Activated CD8-positive, alpha-beta memory T cell treated with anti-CD3 and anti-CD28 coated beads, Interleukin-2, amount 50 U/mL, for 48 hours (primary cell): ENCODE data around the gene CCDC158.
"Not testable (repeated sequence)": the region's sequence is repeated elsewhere in the genome, so short reads cannot be mapped to it uniquely, and the experiment has no call there.

ENCODE experiments used
- DNase-seq: peaks from one replicate; pipeline ENCODE4 v3.0.0-alpha.2; 2020

CCDC158 gene

GRCh38 chr4:76364763-76365162, 56.2 kb downstream of the CCDC158 start:
- no peak for DNase-seq

- DNase-seq: no peak
Observed at GRCh38 chr4:76363556-76364290, 57.2 kb downstream of the CCDC158 start.

- DNase-seq: no peak
Observed at GRCh38 chr4:76361689-76362412, 59.1 kb downstream of the CCDC158 start.

- DNase-seq: not testable (repeated sequence)
Observed at GRCh38 chr4:76359881-76360466, 61.0 kb downstream of the CCDC158 start.

- DNase-seq: no peak
Observed at GRCh38 chr4:76357981-76358380, 63.0 kb downstream of the CCDC158 start.

- DNase-seq: no peak
Observed at GRCh38 chr4:76354517-76355473, 66.1 kb downstream of the CCDC158 start.

- no peak for DNase-seq
Observed at GRCh38 chr4:76342803-76343202, 78.1 kb downstream of the CCDC158 start.

- no peak for DNase-seq
Observed at GRCh38 chr4:76342191-76342590, 78.8 kb downstream of the CCDC158 start.

GRCh38 chr4:76341063-76341462, 79.9 kb downstream of the CCDC158 start:
- DNase-seq: no peak

GRCh38 chr4:76339364-76339763, 81.6 kb downstream of the CCDC158 start:
- DNase-seq: no peak

GRCh38 chr4:76334885-76335284, 86.1 kb downstream of the CCDC158 start:
- DNase-seq: no peak

- DNase-seq: no peak
Observed at GRCh38 chr4:76326515-76326914, 94.4 kb downstream of the CCDC158 start.

- no peak for DNase-seq
Observed at GRCh38 chr4:76325072-76325471, 95.9 kb downstream of the CCDC158 start.

- no peak for DNase-seq
Observed at GRCh38 chr4:76322236-76322635, 98.7 kb downstream of the CCDC158 start.

- no peak for DNase-seq
Observed at GRCh38 chr4:76316131-76316530, 104.8 kb downstream of the CCDC158 start.

- no peak for DNase-seq
Observed at GRCh38 chr4:76315267-76315918, 105.5 kb downstream of the CCDC158 start.

GRCh38 chr4:76313547-76313946, 107.4 kb downstream of the CCDC158 start:
- DNase-seq: no peak

- no peak for DNase-seq
Observed at GRCh38 chr4:76312457-76312856, 108.5 kb downstream of the CCDC158 start.

- no peak for DNase-seq
Observed at GRCh38 chr4:76311896-76312331, 109.0 kb downstream of the CCDC158 start.

GRCh38 chr4:76310683-76311082, 110.3 kb downstream of the CCDC158 start:
- DNase-seq: no peak

- DNase-seq: no peak
Observed at GRCh38 chr4:76309939-76310550, 110.9 kb downstream of the CCDC158 start.

GRCh38 chr4:76308548-76308947, 112.4 kb downstream of the CCDC158 start:
- DNase-seq: no peak
